B cell (primary cell): ENCODE measurements around the gene MYL12A. TPM values are rescaled to one million over a fixed set of nuclear protein-coding genes. Genes with fewer than 3 reads are reported as not detected.
A peak's percentile ranks its signal among the peaks of the same experiment; 100 is the strongest.

Source experiments
- ATAC-seq: fragments of 200-7000 bp; cut with Tn5 transposase; one replicate; pipeline ENCODE4 v1.10.0; 2021; ENCODE audit warnings: low read depth, mild to moderate bottlenecking, moderate number of reproducible peaks, moderate library complexity
- CTCF ChIA-PET: fragments of 350-600 bp; sonication (Branson Sonifier 250); formaldehyde crosslinking; loops from one replicate; lab custom pipeline; 2021; ENCODE audit warnings: antibody characterized with exemption, inconsistent platforms; lab: Charles Lee
- POLR2A ChIA-PET: fragments of 350-600 bp; sonication (Branson Sonifier 250); formaldehyde crosslinking; loops from one replicate; lab custom pipeline; 2021; ENCODE audit warnings: antibody characterized with exemption; lab: Charles Lee
- DNase-seq: peaks from one replicate; pipeline ENCODE4 v3.0.0; 2013
- H2AFZ ChIP-seq: 2 replicates; pipeline ENCODE4 v1.6.1; 2012; ENCODE audit warnings: mild to moderate bottlenecking, low read depth, low read length; ENCODE audit not compliant: insufficient read depth, poor library complexity, severe bottlenecking
- H3K27ac ChIP-seq, 2 donors: 1 replicate in 1 of 2; 2 replicates in 1 of 2; pipeline ENCODE4 v1.5.1; 2012 to 2013; ENCODE audit warnings: low read length in 2 of 2, mild to moderate bottlenecking in 2 of 2, moderate library complexity in 1 of 2
- H3K27me3 ChIP-seq, 4 experiments: fragments of 200-600 bp in 1 of 4; sonication (generic) in 1 of 4; replicated peaks in 1 of 4; 1 replicate in 2 of 4; 2 replicates in 2 of 4; pipeline versions ENCODE4 v1.6.1 to v1.7.0; 2013 to 2016; ENCODE audit warnings: low read length in 3 of 4, mild to moderate bottlenecking in 2 of 4, mixed read lengths in 1 of 4, moderate library complexity in 1 of 4; ENCODE audit not compliant: insufficient read depth in 4 of 4, control insufficient read depth in 3 of 4; ENCODE audit errors: control extremely low read depth in 1 of 4
- H3K36me3 ChIP-seq, 2 experiments: replicated peaks in 1 of 2; 1 replicate in 1 of 2; 2 replicates in 1 of 2; pipeline versions ENCODE4 v1.6.1 to v1.7.1; 2013; ENCODE audit warnings: low read length in 1 of 2; ENCODE audit not compliant: insufficient read depth in 2 of 2, control insufficient read depth in 1 of 2; ENCODE audit errors: control extremely low read depth in 1 of 2, extremely low read depth in 1 of 2
- H3K4me1 ChIP-seq, 2 donors: fragments of 200-600 bp in 1 of 2; sonication (generic) in 1 of 2; 1 replicate in 1 of 2; 2 replicates in 1 of 2; pipeline versions ENCODE4 v1.5.1 to v1.6.1; 2013 to 2017; ENCODE audit warnings: low read length in 2 of 2; ENCODE audit not compliant: control insufficient read depth in 2 of 2, insufficient read depth in 2 of 2
- H3K4me2 ChIP-seq: replicated peaks from 2 replicates; pipeline ENCODE3; 2012; ENCODE audit warnings: mild to moderate bottlenecking, low read depth, low read length; ENCODE audit not compliant: poor library complexity, severe bottlenecking
- H3K4me3 ChIP-seq, 5 experiments: fragments of 200-600 bp in 1 of 5; sonication (generic) in 1 of 5; 1 replicate in 3 of 5; 2 replicates in 2 of 5; pipeline versions ENCODE4 v1.5.1 to v1.7.0; 2011 to 2016; ENCODE audit warnings: low read length in 4 of 5, mild to moderate bottlenecking in 4 of 5, low read depth in 2 of 5, control low read depth in 1 of 5, moderate library complexity in 1 of 5; ENCODE audit not compliant: insufficient read depth in 1 of 5; ENCODE audit errors: control extremely low read depth in 1 of 5, extremely low read depth in 1 of 5
- H3K79me2 ChIP-seq: fragments of 200-600 bp; sonication (generic); one replicate; pipeline ENCODE4 v1.6.0; 2016; ENCODE audit warnings: low read length; ENCODE audit not compliant: control insufficient read depth, insufficient read depth
- H3K9ac ChIP-seq: fragments of 200-600 bp; sonication (generic); 2 replicates; pipeline ENCODE4 v1.6.1; 2017; ENCODE audit warnings: mild to moderate bottlenecking, low read length, moderate library complexity
- H3K9me3 ChIP-seq, 3 donors: one replicate each; pipeline versions ENCODE4 v1.6.1 to v1.7.1; 2013; ENCODE audit warnings: low read length in 2 of 3; ENCODE audit not compliant: control insufficient read depth in 2 of 3, insufficient read depth in 1 of 3; ENCODE audit errors: control extremely low read depth in 1 of 3
- H4K20me1 ChIP-seq: 2 replicates; pipeline ENCODE4 v1.6.0; 2012; ENCODE audit warnings: mild to moderate bottlenecking, low read length; ENCODE audit not compliant: insufficient read depth, control insufficient read depth, poor library complexity, severe bottlenecking
- H3K27ac Mint-ChIP-seq: one replicate; pipeline ENCODE4 v1.8.0; 2021; ENCODE audit warnings: mixed read lengths
- H3K27me3 Mint-ChIP-seq: one replicate; pipeline ENCODE4 v1.8.0; 2021; ENCODE audit warnings: mixed read lengths
- H3K4me1 Mint-ChIP-seq: one replicate; pipeline ENCODE4 v1.8.0; 2021; ENCODE audit warnings: mixed read lengths
- H3K4me3 Mint-ChIP-seq: one replicate; pipeline ENCODE4 v1.8.0; 2021; ENCODE audit warnings: mixed read lengths
- H3K9me3 Mint-ChIP-seq: one replicate; pipeline ENCODE4 v1.8.0; 2022; ENCODE audit warnings: mixed read lengths; ENCODE audit not compliant: insufficient read depth
- EZH2 ChIP-seq: IDR thresholded peaks from 2 replicates; pipeline ENCODE4 v1.6.1; 2012; ENCODE audit warnings: borderline replicate concordance, low read depth, mild to moderate bottlenecking, moderate library complexity, low read length; ENCODE audit not compliant: insufficient read depth, poor library complexity, severe bottlenecking
- WGBS: methylation state at CpG from one replicate; pipeline ENCODE4 v1.1.5; 2013; ENCODE audit warnings: missing lambda C conversion rate; ENCODE audit not compliant: insufficient coverage; 5-methylcytosine and 5-hydroxymethylcytosine counted together
- intact Hi-C: fragments of 100-400 bp; cut with micrococcal nuclease; formaldehyde crosslinking; loops from one replicate; pipeline ENCODE4 v1.10.0; 2022
- polyA plus RNA-seq: library from polyadenylated mRNA; depleted of rRNA; stranded (reverse); fragments of >200 nt; gene quantifications from 2 replicates; pipeline ENCODE4 v1.2.3, GENCODE V29; 2012
- total RNA-seq, 2 donors: library from RNA; stranded (reverse); fragments of 120-200 nt in 1 of 2; gene quantifications; 1 replicate in 1 of 2; 2 replicates in 1 of 2; pipeline versions ENCODE4 v1.2.3 to v1.2.4, GENCODE V29; 2013 to 2022
- TF ChIP-seq, protein P1 (sequence below): fragments of 200-600 bp; IDR thresholded peaks from one replicate; pipeline ENCODE4 v1.8.0; 2022; ENCODE audit warnings: antibody characterized with exemption, mild to moderate bottlenecking

The MYL12A gene
- total and polyA plus RNA-seq, 2 donors (not counting 1 experiment from before 2014, with no cell fraction given), result 276 to 281 TPM

DNA sequence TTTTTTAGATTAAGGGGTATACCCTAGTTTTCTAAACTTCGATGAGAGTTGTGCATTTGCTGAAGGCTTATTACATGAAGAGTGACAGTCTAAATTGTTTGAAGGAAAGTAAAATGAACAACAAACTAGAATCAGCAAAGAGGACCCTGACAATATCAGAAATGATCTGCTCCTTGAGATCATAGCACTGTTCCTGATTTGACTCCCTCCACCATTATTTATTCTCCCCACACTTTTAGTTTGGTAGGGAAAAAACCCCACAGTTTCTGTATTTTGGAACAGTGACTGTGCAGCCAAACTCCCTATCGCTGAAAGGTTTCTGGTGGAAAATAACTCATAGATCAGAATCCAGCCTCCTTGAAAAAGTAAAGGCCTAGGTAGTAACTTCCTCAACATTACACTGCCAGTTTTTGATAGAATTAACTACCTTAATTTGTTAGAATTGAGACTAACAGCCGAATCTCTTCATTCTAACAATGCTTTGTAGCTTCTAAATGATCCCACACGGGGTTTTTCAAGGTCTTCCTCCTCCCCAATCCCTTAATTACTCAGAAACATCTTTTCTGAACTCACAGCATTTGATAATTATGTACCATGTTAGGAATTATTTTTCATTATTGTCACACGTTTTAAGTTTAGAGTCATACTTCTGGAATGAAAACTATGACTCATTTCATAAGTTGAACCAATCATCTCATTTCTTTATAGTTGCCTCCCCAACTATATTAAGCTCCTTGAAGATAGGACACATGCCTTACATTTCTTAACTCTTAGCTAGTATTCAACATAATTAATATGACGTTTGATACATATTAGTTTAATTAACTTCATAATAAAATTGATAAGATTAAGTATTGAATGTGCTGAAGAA is 2.9 kb downstream of the MYL12A start:
- ATAC-seq (no peak), DNase-seq (no peak)
- no peak for TF ChIP-seq EZH2
- TF ChIP-seq, protein P1, sequence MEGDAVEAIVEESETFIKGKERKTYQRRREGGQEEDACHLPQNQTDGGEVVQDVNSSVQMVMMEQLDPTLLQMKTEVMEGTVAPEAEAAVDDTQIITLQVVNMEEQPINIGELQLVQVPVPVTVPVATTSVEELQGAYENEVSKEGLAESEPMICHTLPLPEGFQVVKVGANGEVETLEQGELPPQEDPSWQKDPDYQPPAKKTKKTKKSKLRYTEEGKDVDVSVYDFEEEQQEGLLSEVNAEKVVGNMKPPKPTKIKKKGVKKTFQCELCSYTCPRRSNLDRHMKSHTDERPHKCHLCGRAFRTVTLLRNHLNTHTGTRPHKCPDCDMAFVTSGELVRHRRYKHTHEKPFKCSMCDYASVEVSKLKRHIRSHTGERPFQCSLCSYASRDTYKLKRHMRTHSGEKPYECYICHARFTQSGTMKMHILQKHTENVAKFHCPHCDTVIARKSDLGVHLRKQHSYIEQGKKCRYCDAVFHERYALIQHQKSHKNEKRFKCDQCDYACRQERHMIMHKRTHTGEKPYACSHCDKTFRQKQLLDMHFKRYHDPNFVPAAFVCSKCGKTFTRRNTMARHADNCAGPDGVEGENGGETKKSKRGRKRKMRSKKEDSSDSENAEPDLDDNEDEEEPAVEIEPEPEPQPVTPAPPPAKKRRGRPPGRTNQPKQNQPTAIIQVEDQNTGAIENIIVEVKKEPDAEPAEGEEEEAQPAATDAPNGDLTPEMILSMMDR, result no peak
- CTCF ChIA-PET, result interaction anchor here (0.7 to 5.2 kb wide), 10 partner anchors 9 to 418 kb away, joined by 3 to 41 read pairs (median 4); no protein-coding TSS in a partner anchor
- Mint-ChIP-seq H3K4me1 (peaks cover 63% of the 10 kb centered on the region), H3K27ac (peak overlapping the region; percentile 75), H3K27me3 (no peaks in the 10 kb centered on the region), H3K9me3 (no peaks in the 10 kb centered on the region), H3K4me3 (peak overlapping the region; percentile 79)
- Histone ChIP-seq H3K4me3 (peak overlapping the region in 1 of 5 experiments; percentile 20), H3K79me2 (peaks cover 78% of the 10 kb centered on the region), H4K20me1 (peaks cover 18% of the 10 kb centered on the region), H3K9me3 (no peaks in the 10 kb centered on the region), H3K36me3 (peaks cover 12 to 37% of the 10 kb centered on the region in 2 experiments), H3K9ac (peak overlapping the region; percentile 4), H3K27me3 (no peaks in the 10 kb centered on the region), H3K27ac (peak overlapping the region in 1 of 2 donors; percentile 61), H3K4me2 (peak overlapping the region; percentile 27), H2AFZ (no peak overlapping the region), H3K4me1 (peaks cover 48 to 50% of the 10 kb centered on the region in 2 donors)
- no CpG with 5 or more reads among the region's 6 CpGs for WGBS
- POLR2A ChIA-PET, result interaction anchor here (0.7 to 4.2 kb wide), 3 partner anchors 10 to 82 kb away, joined by 4 to 35 read pairs (median 5); partner anchors contain the start of gene MYL12B
- intact Hi-C loops, result no loop called here
